Stimulated activated effector memory CD8-positive, alpha-beta T cell treated with anti-CD3 and anti-CD28 coated beads, Interleukin-12 subunit alpha, Interleukin-12 subunit beta, amount 100 ng/mL, for 72 hours (primary cell): Measurements from ENCODE around the gene MUC2.

Source experiments
- ATAC-seq: fragments of 150-1000 bp; cut with Tn5 transposase; 2 replicates; pipeline ENCODE4 v1.10.0; 2021
- DNase-seq, 2 donors: peaks; one replicate each; pipeline ENCODE4 v3.0.0; 2021 to 2022; ENCODE audit warnings: low spot score in 2 of 2
- H3K27ac Mint-ChIP-seq: one replicate; pipeline ENCODE4 v1.8.0; 2022; ENCODE audit warnings: mild to moderate bottlenecking, mixed read lengths
- H3K36me3 Mint-ChIP-seq: one replicate; pipeline ENCODE4 v1.8.0; 2022; ENCODE audit warnings: mild to moderate bottlenecking, mixed read lengths
- H3K4me1 Mint-ChIP-seq: one replicate; pipeline ENCODE4 v1.8.0; 2022; ENCODE audit warnings: mixed read lengths
- H3K4me3 Mint-ChIP-seq: one replicate; pipeline ENCODE4 v1.8.0; 2022; ENCODE audit warnings: mild to moderate bottlenecking, mixed read lengths
- H3K9me3 Mint-ChIP-seq: one replicate; pipeline ENCODE4 v1.8.0; 2022; ENCODE audit warnings: mixed read lengths

MUC2 gene

GRCh38 chr11:1053121-1053901, 21.4 kb upstream of the MUC2 start:
- H3K36me3 Mint-ChIP-seq, result no peaks in the 10 kb centered on the region
- no peak overlapping the region for H3K27ac Mint-ChIP-seq
- ATAC-seq (no peak), DNase-seq (no peak)
- H3K9me3 Mint-ChIP-seq, result no peaks in the 10 kb centered on the region
- H3K4me3 Mint-ChIP-seq, result no peak overlapping the region
- H3K4me1 Mint-ChIP-seq, result peaks cover 5% of the 10 kb centered on the region

GRCh38 chr11:1054143-1055108, 20.2 kb upstream of the MUC2 start:
- Mint-ChIP-seq H3K4me1 (peaks cover 5% of the 10 kb centered on the region), H3K36me3 (no peaks in the 10 kb centered on the region), H3K9me3 (no peaks in the 10 kb centered on the region), H3K4me3 (no peak overlapping the region), H3K27ac (no peak overlapping the region)
- DNase-seq, result no peak
- ATAC-seq, result no peak

- Mint-ChIP-seq H3K4me1 (peaks cover 5% of the 10 kb centered on the region), H3K4me3 (no peak overlapping the region), H3K36me3 (no peaks in the 10 kb centered on the region), H3K27ac (no peak overlapping the region), H3K9me3 (no peaks in the 10 kb centered on the region)
- DNase-seq (no peak), ATAC-seq (no peak)
Observed at GRCh38 chr11:1055109-1055703, 19.5 kb upstream of the MUC2 start.

- peaks cover under 1% of the 10 kb centered on the region for H3K4me1 Mint-ChIP-seq
- no peaks in the 10 kb centered on the region for H3K9me3 Mint-ChIP-seq
- no peak for ATAC-seq
Observed at GRCh38 chr11:1055990-1056771, 18.5 kb upstream of the MUC2 start.

GRCh38 chr11:1057806-1058205, 16.9 kb upstream of the MUC2 start:
- no peaks in the 10 kb centered on the region for H3K36me3 Mint-ChIP-seq
- ATAC-seq (no peak), DNase-seq (no peak)
- no peak overlapping the region for H3K4me3 Mint-ChIP-seq
- no peak overlapping the region for H3K27ac Mint-ChIP-seq
- no peaks in the 10 kb centered on the region for H3K4me1 Mint-ChIP-seq
- peaks cover 5% of the 10 kb centered on the region for H3K9me3 Mint-ChIP-seq

More at GRCh38 chr11:1055990-1056771, 18.5 kb upstream of the MUC2 start:
- H3K4me3 Mint-ChIP-seq, result no peak overlapping the region
- DNase-seq, result no peak
- H3K27ac Mint-ChIP-seq, result no peak overlapping the region
- H3K36me3 Mint-ChIP-seq, result no peaks in the 10 kb centered on the region

GRCh38 chr11:1059759-1060158, 14.9 kb upstream of the MUC2 start:
- DNase-seq, result no peak
- Mint-ChIP-seq H3K27ac (no peak overlapping the region), H3K36me3 (no peaks in the 10 kb centered on the region), H3K4me1 (no peaks in the 10 kb centered on the region), H3K4me3 (no peak overlapping the region), H3K9me3 (peaks cover 5% of the 10 kb centered on the region)
- no peak for ATAC-seq

- no peaks in the 10 kb centered on the region for H3K36me3 Mint-ChIP-seq
- no peak overlapping the region for H3K4me3 Mint-ChIP-seq
- peaks cover 5% of the 10 kb centered on the region for H3K9me3 Mint-ChIP-seq
- no peaks in the 10 kb centered on the region for H3K4me1 Mint-ChIP-seq
- no peak for ATAC-seq
- DNase-seq, result no peak
- no peak overlapping the region for H3K27ac Mint-ChIP-seq
Observed at GRCh38 chr11:1060410-1060809, 14.3 kb upstream of the MUC2 start.

- Mint-ChIP-seq H3K36me3 (no peaks in the 10 kb centered on the region), H3K27ac (no peak overlapping the region), H3K9me3 (peaks cover 5% of the 10 kb centered on the region), H3K4me1 (no peaks in the 10 kb centered on the region), H3K4me3 (no peak overlapping the region)
- ATAC-seq, result no peak
- DNase-seq, result no peak
Observed at GRCh38 chr11:1060852-1061616, 13.6 kb upstream of the MUC2 start.

- no peaks in the 10 kb centered on the region for H3K4me1 Mint-ChIP-seq
- H3K4me3 Mint-ChIP-seq, result no peak overlapping the region
- H3K36me3 Mint-ChIP-seq, result no peaks in the 10 kb centered on the region
- DNase-seq (no peak), ATAC-seq (no peak)
- no peak overlapping the region for H3K27ac Mint-ChIP-seq
- H3K9me3 Mint-ChIP-seq, result peaks cover 5% of the 10 kb centered on the region
Observed at GRCh38 chr11:1062075-1062820, 12.4 kb upstream of the MUC2 start.

GRCh38 chr11:1064167-1064566, 10.5 kb upstream of the MUC2 start:
- no peak for DNase-seq
- no peaks in the 10 kb centered on the region for H3K36me3 Mint-ChIP-seq
- no peak overlapping the region for H3K27ac Mint-ChIP-seq
- no peak for ATAC-seq
- no peaks in the 10 kb centered on the region for H3K4me1 Mint-ChIP-seq
- peaks cover 5% of the 10 kb centered on the region for H3K9me3 Mint-ChIP-seq
- no peak overlapping the region for H3K4me3 Mint-ChIP-seq

- H3K27ac Mint-ChIP-seq, result no peak overlapping the region
- H3K4me3 Mint-ChIP-seq, result no peak overlapping the region
- H3K9me3 Mint-ChIP-seq, result no peaks in the 10 kb centered on the region
- DNase-seq, result no peak
- no peak for ATAC-seq
- no peaks in the 10 kb centered on the region for H3K36me3 Mint-ChIP-seq
- H3K4me1 Mint-ChIP-seq, result no peaks in the 10 kb centered on the region
Observed at GRCh38 chr11:1067812-1068496, 6.7 kb upstream of the MUC2 start.

- H3K4me3 Mint-ChIP-seq, result no peak overlapping the region
- DNase-seq, result no peak
- no peak overlapping the region for H3K27ac Mint-ChIP-seq
- no peaks in the 10 kb centered on the region for H3K36me3 Mint-ChIP-seq
- no peak for ATAC-seq
- no peaks in the 10 kb centered on the region for H3K4me1 Mint-ChIP-seq
- no peaks in the 10 kb centered on the region for H3K9me3 Mint-ChIP-seq
Observed at GRCh38 chr11:1069740-1070139, 4.9 kb upstream of the MUC2 start.
